ENCODE measurements around the gene TUBB3.

The TUBB3 gene

DNA sequence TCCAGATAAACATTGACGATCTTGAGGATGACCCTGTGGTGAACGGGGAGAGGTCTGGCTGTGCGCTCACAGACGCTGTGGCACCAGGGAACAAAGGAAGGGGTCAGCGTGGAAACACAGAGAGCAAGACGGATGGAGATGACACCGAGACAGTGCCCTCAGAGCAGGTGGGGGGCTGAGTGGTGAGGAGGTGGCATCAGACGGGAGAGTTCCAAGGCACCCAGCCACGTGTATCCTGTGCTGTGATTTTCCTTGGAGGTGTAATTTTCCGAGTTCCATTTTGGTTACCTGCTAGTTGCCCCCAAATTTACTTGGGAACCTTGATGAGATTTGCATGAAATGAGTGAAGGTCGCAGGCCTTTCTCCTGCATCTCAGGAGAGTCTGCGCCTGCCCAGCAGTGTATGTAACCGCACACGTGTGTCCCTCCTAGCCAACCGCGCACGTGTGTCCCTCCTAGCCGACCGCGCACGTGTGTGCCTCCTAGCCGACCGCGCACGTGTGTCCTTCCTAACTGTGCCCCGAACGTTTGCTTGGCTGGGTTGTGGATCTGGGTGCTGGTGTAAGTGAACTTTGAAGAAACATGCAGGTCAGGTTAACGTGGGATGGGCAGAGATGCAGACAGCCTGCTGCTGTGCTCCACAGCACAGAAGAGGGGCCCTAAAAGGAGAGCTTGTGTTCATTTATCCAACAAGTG, 39.6 kb upstream of the TUBB3 start:
- TF ChIP-seq, protein P1, sequence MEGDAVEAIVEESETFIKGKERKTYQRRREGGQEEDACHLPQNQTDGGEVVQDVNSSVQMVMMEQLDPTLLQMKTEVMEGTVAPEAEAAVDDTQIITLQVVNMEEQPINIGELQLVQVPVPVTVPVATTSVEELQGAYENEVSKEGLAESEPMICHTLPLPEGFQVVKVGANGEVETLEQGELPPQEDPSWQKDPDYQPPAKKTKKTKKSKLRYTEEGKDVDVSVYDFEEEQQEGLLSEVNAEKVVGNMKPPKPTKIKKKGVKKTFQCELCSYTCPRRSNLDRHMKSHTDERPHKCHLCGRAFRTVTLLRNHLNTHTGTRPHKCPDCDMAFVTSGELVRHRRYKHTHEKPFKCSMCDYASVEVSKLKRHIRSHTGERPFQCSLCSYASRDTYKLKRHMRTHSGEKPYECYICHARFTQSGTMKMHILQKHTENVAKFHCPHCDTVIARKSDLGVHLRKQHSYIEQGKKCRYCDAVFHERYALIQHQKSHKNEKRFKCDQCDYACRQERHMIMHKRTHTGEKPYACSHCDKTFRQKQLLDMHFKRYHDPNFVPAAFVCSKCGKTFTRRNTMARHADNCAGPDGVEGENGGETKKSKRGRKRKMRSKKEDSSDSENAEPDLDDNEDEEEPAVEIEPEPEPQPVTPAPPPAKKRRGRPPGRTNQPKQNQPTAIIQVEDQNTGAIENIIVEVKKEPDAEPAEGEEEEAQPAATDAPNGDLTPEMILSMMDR (IDR thresholded peaks at IDR 0.05; ENCODE audit: insufficient read depth, low read length, missing control alignments) = no peak
- ChIA-PET CTCF (interaction anchor here (0.8 to 5.1 kb wide), 2 partner anchors 12 to 28 kb away, joined by 3 to 26 read pairs; no protein-coding TSS in a partner anchor), POLR2A (no interaction called here)
- no peak overlapping the region for H3K4me3 ChIP-seq (ENCODE audit: low read depth, low read length)
- DNase-seq (ENCODE audit: low read depth, low spot score) = no peak

DNA sequence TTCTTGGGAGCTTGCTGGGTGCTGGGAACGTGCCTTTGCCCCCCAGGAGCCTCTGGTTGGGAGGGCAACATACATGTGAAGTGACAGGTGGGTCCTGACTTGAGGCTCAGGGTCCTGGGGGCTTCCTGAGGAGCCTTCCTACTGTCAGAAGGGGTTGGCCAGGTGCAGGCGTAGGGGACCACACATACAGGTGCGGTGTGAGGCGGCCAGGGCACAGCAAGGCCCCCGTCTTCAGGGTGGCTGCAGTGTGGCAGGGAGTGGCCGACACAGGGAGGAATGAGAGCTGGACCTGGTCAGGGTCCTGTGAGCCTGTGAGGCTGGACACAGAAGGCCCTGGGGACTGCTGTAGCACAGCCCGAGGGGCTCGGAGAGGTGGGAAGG, 39.1 kb upstream of the TUBB3 start:
- CTCF ChIA-PET = interaction anchor here (0.8 to 5.1 kb wide), 2 partner anchors 11 to 27 kb away, joined by 3 to 26 read pairs; no protein-coding TSS in a partner anchor

DNA sequence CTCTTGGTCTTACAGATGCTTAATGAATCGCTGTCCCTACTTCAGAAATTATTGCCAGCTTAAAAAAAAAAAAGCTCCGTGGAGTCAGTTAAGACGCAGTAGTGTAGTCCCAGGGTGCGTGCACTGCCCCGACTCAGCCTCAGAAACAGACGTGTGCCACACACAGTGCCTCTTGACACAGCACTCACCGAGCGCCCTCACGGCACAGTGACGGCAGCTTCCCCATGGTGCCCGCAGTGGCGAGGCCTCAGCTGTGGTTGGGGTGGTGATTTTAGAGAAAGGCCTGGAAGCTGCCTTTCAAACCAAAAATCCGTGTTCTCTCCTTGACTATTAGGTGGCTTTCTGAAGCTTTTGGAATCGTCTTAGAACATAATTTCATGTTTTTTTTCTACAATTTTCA, 35.9 kb upstream of the TUBB3 start:
- ChIA-PET POLR2A (no interaction called here), CTCF (interaction anchor here (0.9 to 5.1 kb wide), 3 partner anchors 11 to 24 kb away, joined by 3 to 26 read pairs (median 5); no protein-coding TSS in a partner anchor)
- TF ChIP-seq, protein P1 (IDR thresholded peaks at IDR 0.05; ENCODE audit: insufficient read depth, low read length, missing control alignments) = no peak
- no peak overlapping the region for H3K4me3 ChIP-seq (ENCODE audit: low read depth, low read length)
- DNase-seq (ENCODE audit: low read depth, low spot score) = no peak

More for the DNA sequence above, 39.1 kb upstream of the TUBB3 start:
- TF ChIP-seq, protein P1 (IDR thresholded peaks at IDR 0.05; ENCODE audit: insufficient read depth, low read length, missing control alignments) = no peak
- POLR2A ChIA-PET = no interaction called here
- H3K4me3 ChIP-seq (ENCODE audit: low read depth, low read length) = no peak overlapping the region
- no peak for DNase-seq (ENCODE audit: low read depth, low spot score)

DNA sequence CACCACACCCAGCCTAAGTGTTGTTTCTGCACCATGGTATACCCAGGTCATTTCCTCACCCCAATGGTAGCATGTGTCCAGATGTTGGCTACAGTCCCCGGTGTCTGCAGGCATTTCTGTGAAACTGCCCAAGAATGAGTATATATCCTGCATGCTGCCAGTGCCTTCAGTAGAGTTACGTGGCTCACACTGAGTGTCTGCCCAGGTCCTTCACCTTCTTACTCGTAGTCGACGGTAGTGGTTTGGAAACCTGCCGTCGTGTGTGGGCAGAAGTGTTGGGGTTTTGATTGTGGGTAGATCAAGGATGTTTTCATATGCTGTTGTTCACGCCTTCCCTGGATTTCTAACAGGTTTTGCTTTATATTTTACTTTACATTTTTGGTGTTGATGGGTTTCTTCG, 32.9 kb upstream of the TUBB3 start:
- TF ChIP-seq, protein P1 (IDR thresholded peaks at IDR 0.05; ENCODE audit: insufficient read depth, low read length, missing control alignments) = no peak
- H3K4me3 ChIP-seq (ENCODE audit: low read depth, low read length) = no peak overlapping the region
- POLR2A ChIA-PET = no interaction called here
- DNase-seq (ENCODE audit: low read depth, low spot score) = no peak
- CTCF ChIA-PET = interaction anchor here (1.1 to 1.2 kb wide), 2 partner anchors 10 to 20 kb away, joined by 4 to 6 read pairs; no protein-coding TSS in a partner anchor

DNA sequence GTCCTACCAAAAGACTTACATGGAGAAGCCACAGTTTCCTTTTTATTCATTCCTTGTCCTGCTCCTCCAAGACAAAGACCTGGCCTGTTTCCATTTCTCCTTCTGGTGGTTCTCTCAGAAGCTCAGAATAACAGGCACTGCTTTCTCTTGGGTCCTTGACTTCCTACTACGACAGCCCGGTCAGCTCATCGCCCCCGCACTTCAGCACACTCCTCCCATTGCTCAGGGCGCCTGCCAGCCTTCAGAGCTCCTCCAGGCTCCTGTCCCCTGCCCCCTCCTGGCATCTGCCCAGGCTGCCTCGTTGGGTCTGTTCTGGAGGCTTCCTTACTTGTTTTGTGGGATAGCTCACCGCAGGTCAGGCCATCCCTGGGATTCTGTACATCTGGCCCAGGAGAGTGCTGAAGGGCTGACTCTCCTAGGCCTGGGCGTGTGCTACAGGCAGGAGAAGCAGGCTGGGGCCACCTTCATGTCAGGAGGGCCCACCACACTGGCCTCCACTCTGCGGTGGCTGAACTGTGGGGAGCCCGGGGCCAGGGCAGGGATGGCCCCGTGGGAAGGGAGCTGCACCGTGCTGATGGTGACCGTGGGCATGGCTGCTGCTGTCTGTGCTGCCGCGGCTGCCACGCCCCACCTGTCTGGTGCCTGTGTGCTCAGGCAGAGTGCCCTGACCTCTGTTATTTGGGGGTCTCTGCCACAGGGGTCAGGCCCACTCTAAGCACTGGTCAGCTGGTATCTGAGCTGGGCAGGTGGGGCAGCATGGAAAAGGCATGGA, 32.1 kb upstream of the TUBB3 start:
- CTCF ChIA-PET = interaction anchor here (1.0 to 1.2 kb wide), 3 partner anchors 9 to 19 kb away, joined by 3 to 6 read pairs (median 4); no protein-coding TSS in a partner anchor
- DNase-seq (ENCODE audit: low read depth, low spot score) = no peak
- no peak overlapping the region for H3K4me3 ChIP-seq (ENCODE audit: low read depth, low read length)
- TF ChIP-seq, protein P1 (IDR thresholded peaks at IDR 0.05; ENCODE audit: insufficient read depth, low read length, missing control alignments) = no peak
- POLR2A ChIA-PET = no interaction called here

DNA sequence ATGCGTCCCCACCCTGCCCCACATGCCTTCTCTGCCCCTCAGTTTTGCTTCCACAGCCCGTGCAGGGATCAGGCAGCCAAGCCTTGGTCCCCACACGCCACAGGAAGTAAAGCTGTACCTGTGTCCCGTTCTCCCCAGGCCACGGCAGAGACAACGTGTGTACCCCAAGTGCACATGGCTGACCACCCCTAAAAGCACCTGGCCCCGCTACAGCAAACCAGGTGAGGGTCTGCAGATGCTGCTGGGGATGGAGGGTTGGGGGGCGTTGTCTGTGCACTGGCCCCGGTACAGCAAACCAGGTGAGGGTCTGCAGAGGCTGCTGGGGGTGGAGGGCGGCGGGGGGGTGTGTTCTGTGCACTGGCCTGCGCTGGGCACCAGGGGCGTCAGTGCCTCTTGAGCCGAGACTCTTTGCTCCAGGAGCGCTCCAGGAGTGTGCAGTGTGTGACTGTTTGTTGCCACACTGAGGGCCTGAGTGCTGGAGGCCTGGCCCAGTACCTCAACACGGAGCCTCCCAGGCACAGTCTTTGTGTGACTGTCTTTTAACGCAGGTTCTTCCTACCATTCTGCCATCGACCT, 31.0 kb upstream of the TUBB3 start:
- POLR2A ChIA-PET = no interaction called here
- CTCF ChIA-PET = no interaction called here
- no peak for DNase-seq (ENCODE audit: low read depth, low spot score)
- no peak overlapping the region for H3K4me3 ChIP-seq (ENCODE audit: low read depth, low read length)
- TF ChIP-seq, protein P1 (IDR thresholded peaks at IDR 0.05; ENCODE audit: insufficient read depth, low read length, missing control alignments) = no peak
